Esophagus squamous epithelium (tissue), 5 donors: Measurements from ENCODE around the gene CC2D2A. TPM values are rescaled to one million over a fixed set of nuclear protein-coding genes. Genes with fewer than 3 reads are reported as not detected.

Experiments
- DNase-seq: peaks from one replicate; lab custom pipeline; 2025; lab: John Stamatoyannopoulos, UW
- H3K27ac ChIP-seq, 4 donors: fragments of 200-600 bp; sonication (generic); one replicate each; pipeline ENCODE4 v1.5.1; 2016 to 2019; ENCODE audit warnings: mild to moderate bottlenecking in 1 of 4
- H3K27me3 ChIP-seq, 4 donors: fragments of 200-600 bp; sonication (generic); 1 replicate in 3 of 4; 2 replicates in 1 of 4; pipeline versions ENCODE4 v1.5.1 to v1.6.0; 2017 to 2021; ENCODE audit warnings: antibody characterized with exemption in 1 of 4
- H3K36me3 ChIP-seq, 3 donors: fragments of 200-600 bp; sonication (generic); one replicate each; pipeline ENCODE4 v1.5.1; 2016 to 2019
- H3K4me1 ChIP-seq, 3 donors: fragments of 200-600 bp; sonication (generic); one replicate each; pipeline ENCODE4 v1.5.1; 2017 to 2019
- H3K4me3 ChIP-seq, 4 donors: fragments of 200-600 bp; sonication (generic); 1 replicate in 3 of 4; 2 replicates in 1 of 4; pipeline ENCODE4 v1.5.1; 2016 to 2019; ENCODE audit warnings: mild to moderate bottlenecking in 2 of 4, moderate library complexity in 1 of 4
- H3K9me3 ChIP-seq, 3 donors: fragments of 200-600 bp; sonication (generic); one replicate each; pipeline ENCODE4 v1.5.1; 2016 to 2019
- POLR2A ChIP-seq, 4 donors: fragments of 450-650 bp; IDR thresholded peaks; one replicate each; pipeline ENCODE4 v1.6.1; 2017; ENCODE audit warnings: antibody characterized with exemption in 4 of 4, mild to moderate bottlenecking in 4 of 4, moderate library complexity in 3 of 4
- WGBS, 2 donors: methylation state at CpG; one replicate each; pipeline ENCODE4 v1.1.5; 2018; 5-methylcytosine and 5-hydroxymethylcytosine counted together
- intact Hi-C: fragments of 100-400 bp; cut with DNase I; formaldehyde crosslinking; loops from one replicate; pipeline ENCODE4 v1.15.0; 2022
- total RNA-seq, 4 donors: library from RNA; depleted of rRNA; stranded (reverse); fragments of >200 nt; gene quantifications; one replicate each; pipeline ENCODE4 v1.1.0, GENCODE V29; 2016
- TF ChIP-seq, protein P1 (sequence below), 6 experiments: fragments of 450-650 bp in 4 of 6; fragments of 200-600 bp in 2 of 6; sonication (generic) in 2 of 6; IDR thresholded peaks; one replicate each; pipeline ENCODE4 v1.5.1; 2016 to 2019; ENCODE audit warnings: antibody characterized with exemption in 6 of 6, mild to moderate bottlenecking in 4 of 6, moderate library complexity in 4 of 6
- donor health status: DM: yes; HTN: yes; CAD: no.

CC2D2A gene
- total RNA-seq, 4 donors from 2014 or later, result 2.1 to 9.0 (median 6.4) TPM

DNA sequence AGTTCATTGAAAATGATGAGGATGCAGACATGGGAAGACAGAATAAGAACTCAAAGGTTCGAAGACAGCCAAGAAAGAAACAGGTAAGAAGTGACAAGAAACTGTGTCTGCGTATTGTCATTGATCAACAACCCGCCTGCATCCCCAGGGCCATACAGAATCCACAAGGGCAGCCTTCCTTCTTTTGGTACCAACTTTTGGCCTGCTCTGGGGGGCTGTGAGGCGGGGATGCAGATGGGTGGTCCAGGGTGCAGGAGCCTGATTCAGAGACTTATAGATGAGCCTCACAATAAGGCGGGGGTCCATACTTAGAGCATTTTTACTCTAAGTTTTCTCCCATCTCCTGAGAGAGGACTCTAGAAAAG, 9.0 kb downstream of the CC2D2A start:
- Histone ChIP-seq H3K9me3 (no peaks in the 10 kb centered on the region), H3K4me1 (peaks cover 0 to 26% (median 15%) of the 10 kb centered on the region in 3 donors), H3K36me3 (peaks cover 0 to 9% (median 0%) of the 10 kb centered on the region in 3 donors), H3K4me3 (peak overlapping the region in 1 of 4 donors; percentile 39), H3K27me3 (no peaks in the 10 kb centered on the region), H3K27ac (peak overlapping the region in 1 of 4 donors; percentile 83)
- TF ChIP-seq POLR2A (IDR thresholded peaks at IDR 0.05), result no peak
- TF ChIP-seq, protein P1, sequence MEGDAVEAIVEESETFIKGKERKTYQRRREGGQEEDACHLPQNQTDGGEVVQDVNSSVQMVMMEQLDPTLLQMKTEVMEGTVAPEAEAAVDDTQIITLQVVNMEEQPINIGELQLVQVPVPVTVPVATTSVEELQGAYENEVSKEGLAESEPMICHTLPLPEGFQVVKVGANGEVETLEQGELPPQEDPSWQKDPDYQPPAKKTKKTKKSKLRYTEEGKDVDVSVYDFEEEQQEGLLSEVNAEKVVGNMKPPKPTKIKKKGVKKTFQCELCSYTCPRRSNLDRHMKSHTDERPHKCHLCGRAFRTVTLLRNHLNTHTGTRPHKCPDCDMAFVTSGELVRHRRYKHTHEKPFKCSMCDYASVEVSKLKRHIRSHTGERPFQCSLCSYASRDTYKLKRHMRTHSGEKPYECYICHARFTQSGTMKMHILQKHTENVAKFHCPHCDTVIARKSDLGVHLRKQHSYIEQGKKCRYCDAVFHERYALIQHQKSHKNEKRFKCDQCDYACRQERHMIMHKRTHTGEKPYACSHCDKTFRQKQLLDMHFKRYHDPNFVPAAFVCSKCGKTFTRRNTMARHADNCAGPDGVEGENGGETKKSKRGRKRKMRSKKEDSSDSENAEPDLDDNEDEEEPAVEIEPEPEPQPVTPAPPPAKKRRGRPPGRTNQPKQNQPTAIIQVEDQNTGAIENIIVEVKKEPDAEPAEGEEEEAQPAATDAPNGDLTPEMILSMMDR (IDR thresholded peaks at IDR 0.05), result no peak
- DNase-seq, result no peak
- WGBS, 2 donors, result 44 to 68% methylated on average over 5 of the region's 5 CpGs
- intact Hi-C loops, result loop anchor here (5.0 kb wide), 1 partner anchor 479 kb away; no protein-coding TSS in a partner anchor

DNA sequence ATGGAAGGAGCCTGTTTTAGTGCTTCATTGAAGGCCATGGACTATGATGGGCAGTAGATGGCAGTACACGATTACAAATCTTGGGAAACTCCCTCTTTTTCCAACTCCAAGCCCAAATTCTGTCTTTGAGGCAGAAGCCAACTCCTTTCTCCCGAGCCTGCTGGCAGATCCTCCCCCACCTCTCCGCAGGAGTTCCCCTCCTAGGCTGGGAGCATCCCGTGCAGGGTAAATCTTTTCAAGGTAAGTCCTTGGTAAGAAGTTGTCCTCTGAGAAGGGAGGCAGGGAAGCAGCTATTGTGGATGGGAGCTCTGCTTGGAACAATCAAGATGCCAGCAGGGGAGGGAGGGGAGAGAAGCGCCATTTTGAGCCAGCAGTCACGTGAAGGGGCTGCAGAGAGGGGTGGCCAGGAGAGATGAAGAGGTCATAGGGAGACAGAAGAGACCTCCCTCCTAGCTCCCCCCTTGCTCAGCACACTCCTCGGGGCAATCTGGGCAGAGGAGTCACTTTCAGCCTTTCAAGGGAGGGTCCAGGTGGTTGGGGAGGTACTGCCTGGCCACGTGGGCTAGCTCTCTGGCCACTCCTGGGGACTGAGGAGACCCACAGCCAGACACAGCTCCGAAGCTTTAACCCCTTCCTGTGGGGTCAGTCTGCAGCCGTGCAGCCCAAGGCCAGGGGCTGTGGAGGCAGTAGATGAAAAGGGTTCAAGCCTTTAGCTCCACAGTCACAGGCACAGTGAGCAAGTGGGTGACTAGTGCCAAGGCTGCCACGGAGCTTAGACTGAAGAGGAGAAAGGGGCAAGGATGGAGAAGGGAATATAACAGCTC, 9.6 kb downstream of the CC2D2A start:
- DNase-seq, result no peak
- TF ChIP-seq POLR2A (IDR thresholded peaks at IDR 0.05), result no peak
- TF ChIP-seq, protein P1 (IDR thresholded peaks at IDR 0.05), result peak; percentile 21 to 75 (median 61)
- Histone ChIP-seq H3K9me3 (no peaks in the 10 kb centered on the region), H3K4me3 (peak overlapping the region; percentile 28 to 68 (median 42)), H3K4me1 (peaks cover 0 to 26% (median 15%) of the 10 kb centered on the region in 3 donors), H3K27ac (peak overlapping the region; percentile 72 to 83 (median 76)), H3K36me3 (peaks cover 0 to 9% (median 0%) of the 10 kb centered on the region in 3 donors), H3K27me3 (no peaks in the 10 kb centered on the region)
- intact Hi-C loops, result loop anchor here (5.0 kb wide), 1 partner anchor 478 kb away; no protein-coding TSS in a partner anchor
- WGBS, 2 donors, result 16 to 27% methylated on average over 8 to 10 of the region's 11 CpGs

DNA sequence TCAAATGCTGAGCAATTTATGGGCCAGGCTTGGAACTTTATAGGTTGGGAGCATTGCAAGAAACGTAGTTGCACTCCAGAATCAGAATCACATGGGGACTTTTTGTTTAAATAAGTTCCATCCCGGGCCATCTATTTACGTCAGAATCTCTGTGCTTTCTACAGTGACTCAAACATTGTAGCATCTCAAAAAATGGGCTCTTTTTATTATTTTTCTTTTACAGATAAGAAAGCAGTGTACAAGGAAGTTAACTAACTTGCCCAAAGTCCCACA, 10.2 kb downstream of the CC2D2A start:
- H3K27me3 ChIP-seq, result no peaks in the 10 kb centered on the region
- H3K36me3 ChIP-seq, result peaks cover 0 to 12% (median 0%) of the 10 kb centered on the region in 3 donors
- H3K27ac ChIP-seq, result peak overlapping the region; percentile 72 to 83 (median 76)
- no peak for TF ChIP-seq POLR2A (IDR thresholded peaks at IDR 0.05)
- TF ChIP-seq, protein P1 (IDR thresholded peaks at IDR 0.05), result no peak
- H3K4me1 ChIP-seq, result peaks cover 0 to 26% (median 15%) of the 10 kb centered on the region in 3 donors
- 20 to 21% methylated on average over 3 of the region's 3 CpGs for WGBS, 2 donors
- H3K4me3 ChIP-seq, result peak overlapping the region; percentile 28 to 68 (median 42)
- peaks cover 0 to under 1% (median 0%) of the 10 kb centered on the region in 3 donors for H3K9me3 ChIP-seq
- intact Hi-C loops, result loop anchor here (5.0 to 10.0 kb wide), 2 partner anchors 165 to 477 kb away; no protein-coding TSS in a partner anchor
- no peak for DNase-seq

DNA sequence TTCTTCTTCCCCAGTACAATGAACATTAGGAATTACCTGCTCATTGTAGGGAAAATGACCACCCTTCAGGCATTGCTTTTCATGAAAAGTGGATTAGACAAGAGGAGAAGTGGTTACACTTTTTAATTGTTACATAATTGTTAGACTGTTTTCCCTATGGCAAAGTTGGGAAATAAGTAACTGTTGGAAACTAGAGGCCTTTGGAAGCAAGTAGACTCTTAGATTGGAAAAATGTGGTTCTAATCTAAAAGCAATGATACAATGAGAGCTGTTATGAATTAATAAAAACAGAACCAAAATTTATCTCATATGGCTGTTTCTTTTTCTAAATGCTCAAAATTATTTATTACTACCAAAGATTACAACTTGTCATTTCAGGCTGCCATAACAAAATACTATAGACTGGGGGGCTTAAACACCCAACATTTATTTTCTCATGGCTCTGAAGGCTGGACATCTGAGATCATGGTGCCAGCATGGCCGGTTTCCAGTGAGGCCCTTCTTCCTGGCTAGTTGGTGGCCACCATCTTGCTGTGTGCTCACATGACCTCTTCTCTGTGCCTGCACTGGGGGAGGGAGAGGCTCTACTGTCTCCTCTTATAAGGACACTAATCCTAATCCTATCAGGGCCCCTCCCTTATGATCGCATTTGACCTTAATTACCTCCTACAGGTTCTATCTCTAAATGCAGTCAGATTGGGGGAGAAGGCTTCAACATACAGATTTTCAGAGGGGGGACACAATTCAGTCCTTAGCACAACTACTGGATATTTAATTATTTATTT, 12.5 kb downstream of the CC2D2A start:
- Histone ChIP-seq H3K9me3 (peaks cover 0 to 6% (median 0%) of the 10 kb centered on the region in 3 donors), H3K4me3 (no peak overlapping the region), H3K4me1 (peaks cover 0 to 26% (median 15%) of the 10 kb centered on the region in 3 donors), H3K27ac (peak overlapping the region in 1 of 4 donors; percentile 19), H3K36me3 (peaks cover 0 to 15% (median 0%) of the 10 kb centered on the region in 3 donors), H3K27me3 (no peaks in the 10 kb centered on the region)
- TF ChIP-seq, protein P1 (IDR thresholded peaks at IDR 0.05), result no peak
- TF ChIP-seq POLR2A (IDR thresholded peaks at IDR 0.05), result no peak
- 93 to 95% methylated on average over 1 to 2 of the region's 2 CpGs for WGBS, 2 donors
- intact Hi-C loops, result loop anchor here (10.0 kb wide), 1 partner anchor 163 kb away; no protein-coding TSS in a partner anchor
- no peak for DNase-seq
